ENCODE measurements around the gene FAM236A. TPM values are rescaled to one million over a fixed set of nuclear protein-coding genes. Genes with fewer than 3 reads are reported as not detected.
"Not testable (repeated sequence)": the region's sequence is repeated elsewhere in the genome, so short reads cannot be mapped to it uniquely, and the experiment has no call there.

FAM236A gene
- polyA plus RNA-seq, 3 donors = not detected

- not testable (repeated sequence) for H3K36me3 ChIP-seq (replicated peaks in 1 of 2; ENCODE audit: control insufficient read depth in 1 of 2, insufficient read depth in 2 of 2, low read length in 2 of 2)
These were observed 5.7 kb upstream of the FAM236A start for GRCh38 chrX:72932283-72932682.

GRCh38 chrX:72936455-72936854 is 1.6 kb upstream of the FAM236A start:
- H3K36me3 Mint-ChIP-seq; H3K4me3 ChIP-seq (replicated peaks in 1 of 3; ENCODE audit: low read depth in 2 of 3, low read length in 3 of 3); intact Hi-C loops (cut with micrococcal nuclease); H3K4me1 Mint-ChIP-seq; H2AFZ ChIP-seq (ENCODE audit: insufficient read depth, low read depth, low read length, poor library complexity, severe bottlenecking); H4K20me1 ChIP-seq (ENCODE audit: insufficient read depth, low read length); H3K27ac Mint-ChIP-seq; H3K4me3 Mint-ChIP-seq; DNase-seq; H3K9ac ChIP-seq (ENCODE audit: insufficient read depth, low read length, poor library complexity, severe bottlenecking); H3K4me1 ChIP-seq (ENCODE audit: control insufficient read depth in 1 of 2, insufficient read depth in 2 of 2, low read length in 2 of 2); H3K36me3 ChIP-seq (replicated peaks in 1 of 2; ENCODE audit: control insufficient read depth in 1 of 2, insufficient read depth in 2 of 2, low read length in 2 of 2); H3K4me2 ChIP-seq (replicated peaks; ENCODE audit: extremely low read depth, low read length, poor library complexity, severe bottlenecking); H3K9me3 Mint-ChIP-seq; H3K27me3 ChIP-seq (ENCODE audit: control insufficient read depth in 2 of 2, insufficient read depth in 2 of 2, low read length in 2 of 2); H3K9me3 ChIP-seq (replicated peaks in 1 of 2; ENCODE audit: control insufficient read depth in 1 of 2, insufficient read depth in 1 of 2, low read length in 2 of 2); H3K79me2 ChIP-seq (ENCODE audit: insufficient read depth, low read length); H3K27ac ChIP-seq (ENCODE audit: low read depth in 1 of 2, low read length in 2 of 2); H3K27me3 Mint-ChIP-seq (ENCODE audit: low read depth in 3 of 3): not testable (repeated sequence)
- WGBS (ENCODE audit: insufficient coverage) = no CpG with 5 or more reads among the region's 7 CpGs

More at GRCh38 chrX:72932283-72932682, 5.7 kb upstream of the FAM236A start:
- H3K9me3 ChIP-seq (replicated peaks in 1 of 2; ENCODE audit: control insufficient read depth in 1 of 2, insufficient read depth in 1 of 2, low read length in 2 of 2); H3K9me3 Mint-ChIP-seq; DNase-seq; H3K4me2 ChIP-seq (replicated peaks; ENCODE audit: extremely low read depth, low read length, poor library complexity, severe bottlenecking); H3K4me1 ChIP-seq (ENCODE audit: control insufficient read depth in 1 of 2, insufficient read depth in 2 of 2, low read length in 2 of 2); H3K27ac Mint-ChIP-seq; H3K9ac ChIP-seq (ENCODE audit: insufficient read depth, low read length, poor library complexity, severe bottlenecking); H3K27ac ChIP-seq (ENCODE audit: low read depth in 1 of 2, low read length in 2 of 2); H2AFZ ChIP-seq (ENCODE audit: insufficient read depth, low read depth, low read length, poor library complexity, severe bottlenecking); H3K79me2 ChIP-seq (ENCODE audit: insufficient read depth, low read length); H3K4me3 ChIP-seq (replicated peaks in 1 of 3; ENCODE audit: low read depth in 2 of 3, low read length in 3 of 3); H3K4me3 Mint-ChIP-seq; H3K27me3 ChIP-seq (ENCODE audit: control insufficient read depth in 2 of 2, insufficient read depth in 2 of 2, low read length in 2 of 2); H3K27me3 Mint-ChIP-seq (ENCODE audit: low read depth in 3 of 3); H3K4me1 Mint-ChIP-seq; H3K36me3 Mint-ChIP-seq; intact Hi-C loops (cut with micrococcal nuclease); H4K20me1 ChIP-seq (ENCODE audit: insufficient read depth, low read length): not testable (repeated sequence)
- WGBS (ENCODE audit: insufficient coverage) = no CpG with 5 or more reads among the region's 1 CpG

- H3K79me2 ChIP-seq (ENCODE audit: insufficient read depth, low read length); H3K4me3 Mint-ChIP-seq; H2AFZ ChIP-seq (ENCODE audit: insufficient read depth, low read depth, low read length, poor library complexity, severe bottlenecking); H3K27ac Mint-ChIP-seq; H3K4me2 ChIP-seq (replicated peaks; ENCODE audit: extremely low read depth, low read length, poor library complexity, severe bottlenecking); H3K4me1 Mint-ChIP-seq; H4K20me1 ChIP-seq (ENCODE audit: insufficient read depth, low read length); intact Hi-C loops (cut with micrococcal nuclease); H3K9me3 Mint-ChIP-seq; DNase-seq; H3K36me3 Mint-ChIP-seq; H3K27me3 Mint-ChIP-seq (ENCODE audit: low read depth in 3 of 3); H3K9me3 ChIP-seq (replicated peaks in 1 of 2; ENCODE audit: control insufficient read depth in 1 of 2, insufficient read depth in 1 of 2, low read length in 2 of 2); H3K4me1 ChIP-seq (ENCODE audit: control insufficient read depth in 1 of 2, insufficient read depth in 2 of 2, low read length in 2 of 2); H3K9ac ChIP-seq (ENCODE audit: insufficient read depth, low read length, poor library complexity, severe bottlenecking); H3K27me3 ChIP-seq (ENCODE audit: control insufficient read depth in 2 of 2, insufficient read depth in 2 of 2, low read length in 2 of 2); H3K27ac ChIP-seq (ENCODE audit: low read depth in 1 of 2, low read length in 2 of 2); H3K36me3 ChIP-seq (replicated peaks in 1 of 2; ENCODE audit: control insufficient read depth in 1 of 2, insufficient read depth in 2 of 2, low read length in 2 of 2); H3K4me3 ChIP-seq (replicated peaks in 1 of 3; ENCODE audit: low read depth in 2 of 3, low read length in 3 of 3): not testable (repeated sequence)
- no CpG with 5 or more reads among the region's 8 CpGs for WGBS (ENCODE audit: insufficient coverage)
These were observed 1.0 kb upstream of the FAM236A start for GRCh38 chrX:72936882-72937455.

GRCh38 chrX:72942272-72942671 is 4.3 kb downstream of the FAM236A start:
- no CpG with 5 or more reads among the region's 6 CpGs for WGBS (ENCODE audit: insufficient coverage)
- H3K4me3 Mint-ChIP-seq; H3K27ac ChIP-seq (ENCODE audit: low read depth in 1 of 2, low read length in 2 of 2); H3K4me2 ChIP-seq (replicated peaks; ENCODE audit: extremely low read depth, low read length, poor library complexity, severe bottlenecking); H4K20me1 ChIP-seq (ENCODE audit: insufficient read depth, low read length); H3K27ac Mint-ChIP-seq; H3K4me3 ChIP-seq (replicated peaks in 1 of 3; ENCODE audit: low read depth in 2 of 3, low read length in 3 of 3); H3K27me3 ChIP-seq (ENCODE audit: control insufficient read depth in 2 of 2, insufficient read depth in 2 of 2, low read length in 2 of 2); H3K79me2 ChIP-seq (ENCODE audit: insufficient read depth, low read length); H3K9me3 ChIP-seq (replicated peaks in 1 of 2; ENCODE audit: control insufficient read depth in 1 of 2, insufficient read depth in 1 of 2, low read length in 2 of 2); H3K4me1 Mint-ChIP-seq; H3K4me1 ChIP-seq (ENCODE audit: control insufficient read depth in 1 of 2, insufficient read depth in 2 of 2, low read length in 2 of 2); H2AFZ ChIP-seq (ENCODE audit: insufficient read depth, low read depth, low read length, poor library complexity, severe bottlenecking); H3K9me3 Mint-ChIP-seq; DNase-seq; H3K27me3 Mint-ChIP-seq (ENCODE audit: low read depth in 3 of 3); H3K9ac ChIP-seq (ENCODE audit: insufficient read depth, low read length, poor library complexity, severe bottlenecking); intact Hi-C loops (cut with micrococcal nuclease); H3K36me3 Mint-ChIP-seq; H3K36me3 ChIP-seq (replicated peaks in 1 of 2; ENCODE audit: control insufficient read depth in 1 of 2, insufficient read depth in 2 of 2, low read length in 2 of 2): not testable (repeated sequence)
